Endometrial microvascular endothelial cells (primary cell): ENCODE measurements around the gene SNIP1. TPM values are rescaled to one million over a fixed set of nuclear protein-coding genes. Genes with fewer than 3 reads are reported as not detected.
"Not testable (repeated sequence)": the region's sequence is repeated elsewhere in the genome, so short reads cannot be mapped to it uniquely, and the experiment has no call there.

Experiments
- in situ Hi-C: cut with HindIII; loops from 2 replicates; pipeline ENCODE4 v1.10.0; 2017; ENCODE audit warnings: low sequenced_read_pairs, low pct_unique_long_range_greater_than_20kb; ENCODE audit errors: inconsistent ontology term
- total RNA-seq: library from RNA; depleted of rRNA; stranded (reverse); fragments of >200 nt; gene quantifications from one replicate; pipeline ENCODE4 v1.2.3, GENCODE V29; 2015; ENCODE audit errors: inconsistent ontology term

The SNIP1 gene
- total RNA-seq, 1 donor from 2014 or later = 8.3 TPM

DNA sequence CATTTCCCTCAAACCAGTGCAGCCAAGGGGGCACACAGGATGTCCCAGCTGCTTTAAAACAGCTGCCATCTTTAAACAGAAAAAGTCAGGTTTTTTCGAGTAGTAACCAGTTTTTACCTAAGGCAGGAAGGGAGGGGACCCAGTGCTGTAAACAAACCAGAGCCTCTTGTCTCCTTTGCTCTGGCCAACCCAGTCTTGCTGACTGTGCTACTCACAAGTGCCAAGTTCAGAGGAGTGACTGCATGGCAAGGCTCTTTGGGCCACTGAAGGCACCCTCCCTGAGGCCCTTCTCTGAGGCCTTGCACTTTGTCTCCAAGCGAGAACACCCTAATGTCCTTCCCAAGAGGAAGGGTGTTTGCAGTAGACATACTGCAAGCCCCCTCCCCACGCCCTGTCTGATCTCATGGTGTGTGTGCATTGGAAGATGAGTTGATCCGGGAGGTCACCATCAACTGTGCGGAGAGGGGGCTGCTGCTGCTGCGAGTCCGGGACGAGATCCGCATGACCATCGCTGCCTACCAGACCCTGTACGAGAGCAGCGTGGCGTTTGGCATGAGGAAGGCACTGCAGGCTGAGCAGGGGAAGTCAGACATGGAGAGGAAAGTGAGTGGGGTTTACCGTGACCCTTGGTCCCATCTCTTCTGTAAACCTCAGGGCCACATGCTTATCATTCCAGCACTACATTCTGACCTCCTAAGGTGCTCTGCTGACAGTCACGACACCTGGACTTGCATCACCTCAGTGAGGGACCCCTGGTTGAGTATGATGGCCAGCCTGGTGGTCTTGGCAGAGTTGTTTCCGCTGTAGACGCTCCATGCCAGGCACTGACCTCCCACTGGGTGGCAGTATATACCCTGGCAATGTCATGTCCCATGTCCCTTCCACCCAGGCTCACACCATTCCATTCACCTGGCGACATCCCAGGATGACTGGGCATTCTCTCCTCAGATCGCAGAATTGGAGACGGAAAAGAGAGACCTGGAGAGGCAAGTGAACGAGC is 7.3 kb upstream of the SNIP1 start:
- in situ Hi-C loops = no loop called here

DNA sequence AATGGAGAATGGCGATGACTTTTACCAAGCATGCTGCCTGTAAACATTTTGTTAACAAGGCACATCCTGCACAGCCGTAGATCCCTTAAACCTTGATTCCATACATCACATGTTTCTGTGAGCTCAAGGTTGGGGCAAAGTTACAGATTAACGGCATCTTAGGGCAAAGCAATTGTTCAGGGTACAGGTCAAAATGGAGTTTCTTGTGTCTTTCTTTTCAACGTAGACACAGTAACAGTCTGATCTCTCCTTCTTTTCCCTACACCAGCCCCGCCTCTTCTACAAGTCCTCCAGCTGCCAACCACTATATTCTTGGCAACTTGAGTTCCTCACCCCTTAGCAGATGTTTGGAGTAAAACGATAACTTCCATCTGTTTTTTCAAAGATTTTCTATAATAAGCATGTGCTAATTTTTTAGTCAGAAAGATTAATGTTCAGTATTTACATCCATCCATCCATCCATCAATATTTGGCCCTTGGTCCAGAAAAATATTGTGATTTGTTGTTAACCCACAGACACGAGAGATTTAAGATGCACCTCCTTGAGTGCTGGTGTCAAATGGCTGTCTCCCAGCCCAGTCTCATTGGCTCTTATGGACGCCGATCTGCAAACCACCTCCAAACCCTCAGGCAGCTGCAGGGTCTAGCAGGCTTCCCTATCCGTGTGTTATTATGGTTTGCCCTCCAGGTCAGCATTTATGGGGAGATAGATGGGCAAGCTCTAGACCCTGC is 6.5 kb upstream of the SNIP1 start:
- in situ Hi-C loops = no loop called here

DNA sequence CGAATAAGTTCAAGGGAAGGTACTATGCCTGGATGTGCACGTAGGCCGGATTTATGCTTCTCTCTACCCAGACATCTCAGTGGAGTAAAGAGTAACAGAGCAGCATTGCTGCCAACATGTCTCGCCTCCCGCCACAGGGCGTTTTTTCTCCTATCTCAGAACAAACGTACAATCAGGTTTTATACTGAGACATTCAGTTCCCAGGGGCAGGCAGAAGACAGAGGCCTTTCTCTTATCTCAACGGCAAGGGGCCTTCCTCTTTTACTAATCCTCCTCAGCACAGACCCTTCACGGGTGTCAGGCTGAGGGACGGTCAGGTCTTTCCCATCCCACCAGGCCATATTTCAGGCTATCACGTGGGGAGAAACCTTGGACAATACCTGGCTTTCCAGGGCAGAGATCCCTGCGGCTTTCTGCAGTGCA is 5.9 kb upstream of the SNIP1 start:
- in situ Hi-C loops = not testable (repeated sequence)

DNA sequence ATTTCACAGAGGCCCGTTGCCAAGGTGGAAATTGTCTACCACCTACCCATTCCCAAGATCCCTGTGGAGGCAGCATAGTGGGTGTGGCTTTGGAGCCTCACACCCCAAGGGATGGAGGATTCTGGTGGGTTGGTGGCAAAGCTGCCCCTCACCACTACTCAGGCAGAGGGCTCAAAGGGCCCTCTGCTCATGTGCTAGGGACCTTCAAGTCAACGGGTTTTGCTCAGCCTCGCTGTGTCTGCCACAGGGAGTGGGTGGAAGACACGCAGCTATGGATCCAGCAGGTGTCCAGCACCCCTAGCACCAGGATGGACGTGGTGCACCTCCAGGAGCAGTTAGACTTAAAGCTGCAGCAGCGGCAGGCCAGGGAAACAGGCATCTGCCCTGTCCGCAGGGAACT is 5.0 kb upstream of the SNIP1 start:
- in situ Hi-C loops = no loop called here

DNA sequence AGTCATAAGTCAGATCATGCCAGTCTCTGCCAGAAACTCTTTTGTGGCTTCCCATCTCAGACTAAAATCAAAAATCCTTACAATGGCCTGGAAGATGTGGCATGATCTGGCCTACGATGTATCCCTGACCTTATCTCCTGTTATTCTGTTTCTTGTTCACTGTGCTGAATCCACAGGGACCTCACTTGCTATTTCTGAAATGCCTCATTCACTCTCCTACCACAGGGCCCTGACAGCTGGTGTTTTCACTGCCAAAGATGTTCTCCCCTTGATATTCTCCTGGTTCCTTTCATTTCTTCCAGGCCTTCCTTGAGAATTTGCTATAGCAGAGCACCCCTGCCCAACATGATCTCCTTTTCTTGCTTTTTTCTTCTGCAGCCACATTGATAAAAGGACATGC is 4.3 kb upstream of the SNIP1 start:
- in situ Hi-C loops = no loop called here

DNA sequence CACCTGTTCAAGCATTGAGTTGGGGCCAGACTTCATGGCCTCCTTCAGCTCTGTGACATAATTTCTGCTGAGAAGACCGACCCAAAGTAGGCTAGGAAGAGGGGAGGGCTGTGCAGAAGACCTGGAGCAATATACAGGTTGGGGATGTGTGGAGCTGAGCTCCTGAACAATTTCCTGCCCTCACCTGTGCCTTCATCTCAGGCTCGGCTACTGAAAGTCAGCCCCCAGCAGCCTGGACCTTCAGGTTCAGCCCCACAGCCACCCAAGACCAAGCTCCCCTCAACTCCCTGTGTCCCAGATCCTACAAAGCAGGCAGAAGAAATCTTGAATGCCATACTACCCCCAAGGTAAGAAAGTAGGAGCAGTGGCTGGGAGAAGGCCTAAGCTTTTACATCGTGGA is 3.3 kb upstream of the SNIP1 start:
- in situ Hi-C loops = no loop called here

DNA sequence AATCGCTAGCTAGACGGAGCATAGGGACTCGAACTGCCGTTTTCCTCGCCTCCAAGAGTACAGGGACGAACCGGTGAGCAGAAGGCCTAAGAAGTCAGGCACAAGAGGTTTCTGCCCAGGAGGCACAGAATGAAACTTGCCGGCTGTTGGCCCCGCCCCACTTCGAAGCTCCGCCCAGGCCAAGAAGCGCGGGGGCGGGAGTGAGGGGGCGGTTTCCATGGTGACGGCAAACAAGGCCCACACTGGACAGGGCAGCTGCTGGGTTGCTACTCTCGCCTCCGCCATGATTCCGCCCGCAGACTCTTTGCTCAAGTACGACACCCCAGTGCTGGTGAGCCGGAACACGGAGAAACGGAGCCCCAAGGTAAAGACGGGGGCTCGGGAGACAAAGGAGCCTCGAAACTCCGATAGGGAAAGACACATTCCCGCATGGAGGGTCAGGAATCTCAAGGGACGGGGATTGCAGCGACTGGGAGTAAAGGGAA is 2.7 kb upstream of the SNIP1 start, which contains the start of gene DNALI1:
DNALI1 (plus strand) TSS at position 229 of the 485 bp plus-strand sequence; CDS start at position 284, 55 bp downstream.
- in situ Hi-C loops = no loop called here

DNA sequence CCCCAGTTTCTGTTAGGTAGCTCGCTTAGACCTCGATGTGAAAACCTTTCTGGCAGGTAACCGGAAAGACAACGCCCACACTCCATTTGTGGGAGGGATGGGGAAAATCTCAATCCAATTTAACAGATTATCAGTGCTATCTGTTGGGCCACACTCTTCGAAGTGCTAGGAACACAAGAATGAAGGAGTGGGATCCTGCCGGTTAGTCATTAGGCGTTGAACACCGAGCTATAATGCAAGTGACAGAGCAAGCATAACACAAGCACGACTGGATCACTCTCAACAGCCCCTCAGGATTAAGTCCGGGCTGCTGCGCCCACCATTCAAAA is 531 bp downstream of the SNIP1 start:
- in situ Hi-C loops = no loop called here

DNA sequence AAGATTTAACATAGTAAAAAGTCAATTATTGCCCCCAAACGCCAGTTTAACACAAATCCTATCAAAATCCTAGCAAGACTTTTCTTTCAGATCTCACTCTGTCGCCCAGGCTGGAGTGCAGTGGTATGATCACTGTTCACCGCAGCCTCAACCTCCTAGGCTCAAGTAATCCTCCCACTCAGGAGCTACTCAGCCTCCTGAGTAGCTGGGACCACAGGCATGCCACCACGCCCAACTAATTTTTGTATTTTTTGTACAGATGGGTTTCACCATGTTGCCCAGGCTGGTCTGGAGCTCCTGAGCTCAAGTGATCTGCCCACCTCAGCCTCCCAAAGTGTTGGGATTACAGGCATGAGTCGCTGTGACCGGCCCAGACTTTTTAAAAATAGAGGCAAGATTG is 4.8 kb downstream of the SNIP1 start:
- in situ Hi-C loops = no loop called here

DNA sequence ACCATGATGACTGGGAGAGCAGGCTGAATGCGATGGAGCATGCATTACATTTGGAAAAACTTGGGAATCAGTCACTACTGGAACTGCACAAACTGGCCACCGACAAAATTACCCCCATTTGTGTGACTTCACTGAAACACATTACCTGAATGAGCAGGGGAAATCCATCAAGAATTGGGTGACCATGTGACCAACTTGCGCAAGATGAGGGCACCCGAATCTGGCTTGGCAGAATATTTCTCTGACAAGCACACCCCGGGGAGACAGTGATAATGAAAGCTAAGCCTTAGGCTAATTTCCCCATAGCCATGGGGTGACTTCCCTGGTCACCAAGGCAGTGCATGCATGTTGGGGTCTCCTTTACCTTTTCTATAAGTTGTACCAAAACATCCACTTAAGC is 9.1 kb downstream of the SNIP1 start:
- in situ Hi-C loops = no loop called here

DNA sequence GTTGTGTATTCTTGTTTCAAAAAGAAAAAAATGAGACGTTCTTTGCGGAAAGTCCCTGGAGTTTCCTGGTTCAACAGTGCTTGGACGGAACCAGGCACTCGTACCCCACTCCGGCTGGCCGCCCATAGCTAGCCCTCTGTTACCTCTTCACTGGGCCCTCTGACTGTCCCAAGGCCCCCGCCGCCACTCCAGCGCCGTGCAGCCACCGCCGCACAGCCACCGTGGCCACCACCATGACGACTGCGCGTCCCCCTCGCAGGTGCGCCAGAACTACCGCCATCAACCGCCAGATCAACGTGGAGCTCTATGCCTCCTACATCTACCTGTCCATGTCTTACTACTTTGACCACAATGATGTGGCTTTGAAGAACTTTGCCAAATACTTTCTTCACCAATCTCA is 9.6 kb downstream of the SNIP1 start:
- in situ Hi-C loops = no loop called here

DNA sequence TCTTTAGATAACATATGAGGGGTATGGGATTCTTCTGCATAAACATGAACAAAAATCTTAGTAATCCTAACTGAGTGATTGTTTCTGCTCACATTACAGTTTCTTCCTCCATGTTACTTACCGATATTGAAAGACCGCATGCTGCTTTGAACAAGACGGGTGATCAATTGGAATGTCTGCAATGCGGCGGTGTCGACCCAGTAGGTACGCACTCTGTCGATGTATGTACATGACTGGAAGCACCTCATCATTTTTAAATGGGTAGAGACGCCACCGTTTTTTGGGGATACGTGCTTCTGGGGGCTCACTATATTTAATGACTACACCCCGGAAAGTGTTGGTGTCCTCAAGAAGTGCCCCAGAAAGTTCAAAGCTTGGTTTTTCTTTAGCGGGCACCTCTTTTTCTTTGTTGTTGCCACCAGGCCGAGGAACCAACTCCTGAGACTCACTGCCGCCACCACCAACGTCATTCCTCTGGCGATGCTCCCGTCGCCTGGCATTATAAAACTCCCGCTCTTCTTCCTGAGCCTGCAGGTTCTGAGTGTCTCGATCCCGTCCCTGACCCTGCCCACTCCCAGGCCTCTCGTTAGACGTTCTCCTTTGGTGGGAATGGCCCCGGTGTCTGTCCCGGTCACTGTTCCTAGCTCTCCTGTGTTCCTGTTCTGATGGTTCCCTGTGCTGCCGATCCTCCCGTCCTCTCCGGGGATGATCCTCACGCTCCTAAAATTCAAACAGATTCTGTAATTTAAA is 13.9 kb downstream of the SNIP1 start:
- in situ Hi-C loops = no loop called here

DNA sequence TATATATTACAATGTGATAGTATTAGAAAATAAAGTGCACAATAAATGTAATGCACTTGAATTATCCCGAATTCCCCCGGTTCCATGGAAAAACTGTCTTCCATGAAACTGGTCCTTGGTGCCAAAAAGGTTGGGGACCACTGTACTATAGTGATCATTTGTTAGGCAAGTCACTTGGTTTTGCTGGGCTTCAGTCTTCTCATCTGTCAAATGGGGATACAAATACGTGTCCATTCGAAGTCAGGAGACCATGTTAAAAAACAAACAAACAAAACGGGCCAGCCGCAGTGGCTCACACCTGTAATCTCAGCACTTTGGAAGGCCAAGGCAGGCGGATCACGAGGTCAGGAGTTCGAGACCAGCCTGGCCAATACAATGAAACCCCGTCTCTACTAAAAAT is 14.9 kb downstream of the SNIP1 start:
- in situ Hi-C loops = not testable (repeated sequence)

DNA sequence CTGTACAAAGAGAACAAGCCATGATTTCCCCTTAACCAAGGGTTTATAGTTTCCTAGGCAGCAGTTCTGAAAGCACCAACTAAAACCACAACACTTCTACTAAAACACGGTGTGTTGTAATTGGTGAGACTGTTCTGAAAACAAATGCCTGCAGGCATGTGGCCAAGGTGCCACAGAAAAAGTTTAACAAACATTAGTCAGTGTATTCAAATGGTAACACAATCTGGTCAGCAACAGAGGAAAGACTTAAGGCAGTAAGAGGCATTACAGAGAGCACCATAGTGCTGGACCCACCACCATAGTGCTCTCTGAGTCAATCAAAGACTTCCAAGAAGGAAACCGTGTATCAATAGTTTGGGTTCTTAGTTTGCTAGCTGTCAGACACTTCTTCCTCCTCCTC is 16.7 kb downstream of the SNIP1 start:
- in situ Hi-C loops = no loop called here

DNA sequence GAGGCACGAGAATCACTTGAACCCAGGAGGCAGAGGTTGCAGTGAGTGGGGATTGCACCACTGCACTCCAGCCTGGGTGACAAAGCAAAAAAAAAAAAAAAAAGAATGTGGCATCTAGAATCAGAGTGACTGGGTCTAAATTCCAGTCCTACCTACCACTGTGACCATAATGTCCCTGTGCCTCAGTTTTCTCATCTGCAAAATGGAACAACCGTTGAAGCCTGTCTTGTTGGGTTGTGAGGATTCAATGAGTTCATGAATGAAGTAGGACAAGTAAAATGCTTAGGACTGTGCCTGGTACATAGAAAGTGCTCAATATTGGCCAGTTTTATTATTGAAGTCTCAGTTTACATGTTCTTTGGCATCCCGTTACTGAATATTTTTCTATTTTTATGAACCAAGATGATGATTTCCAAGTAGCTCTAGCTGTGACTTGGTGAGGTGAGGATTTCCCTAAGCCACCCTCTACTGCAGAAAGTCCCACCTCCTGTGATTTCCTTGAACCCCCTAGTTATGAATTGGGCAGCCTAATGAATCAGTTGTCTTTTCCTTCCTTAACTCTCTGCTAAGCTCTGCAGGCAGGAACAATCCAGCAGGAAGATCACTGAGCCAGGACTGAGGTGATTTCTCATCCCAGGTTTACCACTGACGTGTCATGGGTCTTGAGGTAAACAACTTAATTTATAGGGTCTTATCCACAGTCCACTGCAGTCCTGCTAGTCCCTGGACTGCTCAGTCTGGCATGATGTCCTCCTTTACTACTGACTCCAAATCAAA is 20.6 kb downstream of the SNIP1 start:
- in situ Hi-C loops = no loop called here

DNA sequence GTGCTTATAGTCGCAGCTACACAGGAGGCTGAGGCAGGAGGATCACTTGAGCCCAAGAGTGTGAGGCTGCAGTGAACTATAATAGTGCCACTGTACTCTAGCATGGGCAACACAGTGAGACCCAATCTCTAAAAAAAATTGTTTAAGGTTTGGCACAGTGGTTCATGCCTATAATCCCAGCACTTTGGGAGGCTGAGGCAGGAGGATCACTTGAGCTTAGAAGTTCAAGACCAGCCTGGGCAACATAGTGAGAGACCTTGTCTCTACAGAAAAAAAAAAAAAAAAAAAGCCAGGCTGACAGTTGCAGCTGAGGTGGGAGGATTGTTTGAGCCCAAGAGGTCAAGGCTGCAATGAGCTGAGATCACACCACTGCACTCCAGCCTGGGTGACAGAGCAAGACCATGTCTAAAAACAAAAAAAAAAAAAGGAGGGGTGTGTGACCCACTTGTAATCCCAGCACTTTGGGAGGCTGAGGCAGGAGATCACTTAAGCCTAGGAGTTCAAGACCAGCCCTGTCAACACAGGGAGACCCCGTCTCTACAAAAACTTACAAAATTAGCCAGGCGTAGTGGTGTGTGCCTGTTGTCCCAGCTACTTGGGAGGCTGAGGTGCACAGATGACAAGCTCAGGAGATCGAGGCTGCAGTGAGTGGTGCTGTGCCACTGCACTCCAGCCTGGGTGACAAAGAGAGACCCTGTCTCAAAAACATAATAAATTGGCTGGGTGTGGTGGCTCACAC is 21.5 kb downstream of the SNIP1 start:
- in situ Hi-C loops = not testable (repeated sequence)

DNA sequence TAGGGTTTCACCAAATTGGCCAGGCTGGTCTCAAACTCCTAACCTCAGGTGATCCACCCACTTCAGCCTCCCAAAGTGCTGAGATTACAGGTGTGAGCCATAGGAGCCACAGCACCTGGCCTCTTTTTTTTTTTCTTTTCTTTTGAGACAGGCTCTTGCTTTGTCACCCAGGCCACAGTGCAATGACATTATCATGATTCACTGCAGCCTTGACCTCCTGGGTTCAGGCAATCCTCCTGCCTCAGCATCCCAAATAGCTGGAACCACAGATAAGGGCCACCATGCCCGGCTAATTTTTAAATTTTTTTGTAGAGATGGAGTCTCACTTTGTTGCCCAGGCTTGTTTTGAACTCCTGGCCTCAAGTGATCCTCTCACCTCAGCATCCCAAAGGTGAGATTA is 24.2 kb downstream of the SNIP1 start:
- in situ Hi-C loops = not testable (repeated sequence)

DNA sequence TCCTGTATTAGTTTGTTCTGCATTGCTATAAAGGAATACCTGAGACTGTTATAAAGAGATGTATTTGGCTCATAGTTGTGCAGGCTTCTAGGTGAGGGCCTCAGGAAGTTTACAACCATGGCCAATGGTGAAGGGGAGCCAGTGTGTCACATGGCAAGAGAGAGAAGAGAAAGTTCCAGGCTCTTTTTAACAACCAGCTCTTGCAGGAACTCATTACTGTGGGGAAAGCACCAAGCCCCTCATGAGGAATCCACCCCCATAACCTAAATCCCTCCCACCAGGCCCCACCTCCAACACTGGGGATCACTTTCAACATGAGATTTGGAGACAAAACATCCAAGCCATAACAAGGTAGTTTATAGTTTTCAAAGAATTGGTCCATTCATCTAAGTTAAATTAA is 34.5 kb downstream of the SNIP1 start:
- in situ Hi-C loops = no loop called here
